GM04503 (cell line): ENCODE data around the gene ZNF697.
"Not testable (repeated sequence)": the region's sequence is repeated elsewhere in the genome, so short reads cannot be mapped to it uniquely, and the experiment has no call there.

Source experiments
- DNase-seq: peaks from one replicate; pipeline ENCODE4 v3.0.0-alpha.2; 2012; ENCODE audit warnings: low read depth

ZNF697 gene

GRCh38 chr1:119647734-119648619 lies at the start of gene ZNF697:
ZNF697 (minus strand) TSS chr1:119648266; CDS start chr1:119626100, 22,166 bp downstream.
- peak; percentile 84 for DNase-seq

- no peak for DNase-seq
These were observed 49.5 kb upstream of the ZNF697 start for GRCh38 chr1:119697598-119697997.

- not testable (repeated sequence) for DNase-seq
These were observed 48.8 kb upstream of the ZNF697 start for GRCh38 chr1:119696863-119697262.

- DNase-seq = no peak
These were observed 41.4 kb upstream of the ZNF697 start for GRCh38 chr1:119689511-119689910.

GRCh38 chr1:119688810-119689209 lies 40.7 kb upstream of the ZNF697 start:
- no peak for DNase-seq

- no peak for DNase-seq
These were observed 39.5 kb upstream of the ZNF697 start for GRCh38 chr1:119687434-119688079.

- no peak for DNase-seq
These were observed 38.6 kb upstream of the ZNF697 start for GRCh38 chr1:119686661-119687060.

- DNase-seq = no peak
These were observed 35.8 kb upstream of the ZNF697 start for GRCh38 chr1:119683893-119684292.

GRCh38 chr1:119682141-119682540 lies 34.1 kb upstream of the ZNF697 start:
- no peak for DNase-seq

GRCh38 chr1:119681560-119681959 lies 33.5 kb upstream of the ZNF697 start:
- DNase-seq = no peak

GRCh38 chr1:119680723-119681122 lies 32.7 kb upstream of the ZNF697 start:
- DNase-seq = no peak

- DNase-seq = no peak
These were observed 32.1 kb upstream of the ZNF697 start for GRCh38 chr1:119680193-119680592.

GRCh38 chr1:119679223-119679622 lies 31.2 kb upstream of the ZNF697 start:
- no peak for DNase-seq

GRCh38 chr1:119676571-119677206 lies 28.6 kb upstream of the ZNF697 start:
- no peak for DNase-seq

- no peak for DNase-seq
These were observed 27.6 kb upstream of the ZNF697 start for GRCh38 chr1:119675349-119676345.

- DNase-seq = no peak
These were observed 26.8 kb upstream of the ZNF697 start for GRCh38 chr1:119674835-119675289.

GRCh38 chr1:119674111-119674526 lies 26.1 kb upstream of the ZNF697 start:
- no peak for DNase-seq

- DNase-seq = no peak
These were observed 25.3 kb upstream of the ZNF697 start for GRCh38 chr1:119673171-119673940.

- no peak for DNase-seq
These were observed 22.8 kb upstream of the ZNF697 start for GRCh38 chr1:119670898-119671297.

- no peak for DNase-seq
These were observed 19.1 kb upstream of the ZNF697 start for GRCh38 chr1:119667173-119667572.

- DNase-seq = no peak
These were observed 16.0 kb upstream of the ZNF697 start for GRCh38 chr1:119664067-119664466.
